ENCODE results near the gene DVL1. TPM values are rescaled to one million over a fixed set of nuclear protein-coding genes. Genes with fewer than 3 reads are reported as not detected.

The DVL1 gene
- total and polyA plus RNA-seq, 2 of the 13 experiments (the other 11 are each of a cell fraction or from before 2014, with no cell fraction given): 30.8 to 60.4 TPM

GRCh38 chr1:1359664-1360468, 10.6 kb upstream of the DVL1 start (continued):
- no peak for TF ChIP-seq ZNF563 (CRISPR knock-in tag; IDR thresholded peaks at IDR 0.05)
- TF ChIP-seq ZNF296 (CRISPR knock-in tag; conservative IDR thresholded peaks at IDR 0.05): peak; percentile 98
- peak; percentile 46 for TF ChIP-seq ZNF574 (CRISPR knock-in tag; IDR thresholded peaks at IDR 0.05)
- peak; percentile 53 for TF ChIP-seq SRSF1 (optimal IDR thresholded peaks at IDR 0.05; ENCODE audit: low read depth, low read length)
- peak; percentile 63; the same call in 1 of the 2 replicates for TF ChIP-seq NR2C2 (CRISPR knock-in tag; IDR thresholded peaks at IDR 0.05; ENCODE audit: borderline replicate concordance)
- TF ChIP-seq SP5 (CRISPR knock-in tag; IDR thresholded peaks at IDR 0.05; ENCODE audit: borderline replicate concordance, low read depth): peak; percentile 89
- TF ChIP-seq ZSCAN25 (CRISPR knock-in tag; IDR thresholded peaks at IDR 0.05): 0 out of 2 replicates have a peak, but pooled peaks have one; percentile 63
- TF ChIP-seq NR2F2 (IDR thresholded peaks at IDR 0.05; ENCODE audit: borderline replicate concordance, low read depth): peak; percentile 98
- peak; percentile 53; the same call in 1 of the 2 replicates for TF ChIP-seq ZNF552 (CRISPR knock-in tag; IDR thresholded peaks at IDR 0.05; ENCODE audit: borderline replicate concordance)
- TF ChIP-seq ATF7-NPFF (CRISPR knock-in tag; IDR thresholded peaks at IDR 0.05; ENCODE audit: low read depth): 0 out of 2 replicates have a peak, but pooled peaks have one; percentile 3
- peak; percentile 35; the same call in 1 of the 2 replicates for TF ChIP-seq ZSCAN31 (CRISPR knock-in tag; IDR thresholded peaks at IDR 0.05; ENCODE audit: low read depth)
- TF ChIP-seq DMTF1 (CRISPR knock-in tag; IDR thresholded peaks at IDR 0.05): no peak
- TF ChIP-seq POLR2AphosphoS2 (IDR thresholded peaks at IDR 0.05; ENCODE audit: low read depth, low read length): no peak
- TF ChIP-seq RAD51 (IDR thresholded peaks at IDR 0.05; ENCODE audit: borderline replicate concordance): no peak
- peak; percentile 18 for TF ChIP-seq E2F1 (CRISPR knock-in tag; IDR thresholded peaks at IDR 0.05)
- no peak for TF ChIP-seq TIGD3 (CRISPR knock-in tag; IDR thresholded peaks at IDR 0.05; ENCODE audit: borderline replicate concordance)
- no peak for TF ChIP-seq HBP1 (CRISPR knock-in tag; IDR thresholded peaks at IDR 0.05; ENCODE audit: low read depth)
- peak; percentile 50; the same call in 1 of the 2 replicates for TF ChIP-seq SATB2 (CRISPR knock-in tag; IDR thresholded peaks at IDR 0.05)
- peak; percentile 57; the same call in 1 of the 2 replicates for TF ChIP-seq ZNF317 (CRISPR knock-in tag; IDR thresholded peaks at IDR 0.05)
- TF ChIP-seq ZNF883 (CRISPR knock-in tag; IDR thresholded peaks at IDR 0.05; ENCODE audit: not compliant biosample characterization): peak; percentile 46

Measured in HepG2 (cell line).